Measurements from ENCODE around the gene PDCD1LG2. TPM values are rescaled to one million over a fixed set of nuclear protein-coding genes. Genes with fewer than 3 reads are reported as not detected.

Gene PDCD1LG2
- total RNA-seq, 2 donors from 2014 or later = 2.2 to 2.9 TPM

DNA sequence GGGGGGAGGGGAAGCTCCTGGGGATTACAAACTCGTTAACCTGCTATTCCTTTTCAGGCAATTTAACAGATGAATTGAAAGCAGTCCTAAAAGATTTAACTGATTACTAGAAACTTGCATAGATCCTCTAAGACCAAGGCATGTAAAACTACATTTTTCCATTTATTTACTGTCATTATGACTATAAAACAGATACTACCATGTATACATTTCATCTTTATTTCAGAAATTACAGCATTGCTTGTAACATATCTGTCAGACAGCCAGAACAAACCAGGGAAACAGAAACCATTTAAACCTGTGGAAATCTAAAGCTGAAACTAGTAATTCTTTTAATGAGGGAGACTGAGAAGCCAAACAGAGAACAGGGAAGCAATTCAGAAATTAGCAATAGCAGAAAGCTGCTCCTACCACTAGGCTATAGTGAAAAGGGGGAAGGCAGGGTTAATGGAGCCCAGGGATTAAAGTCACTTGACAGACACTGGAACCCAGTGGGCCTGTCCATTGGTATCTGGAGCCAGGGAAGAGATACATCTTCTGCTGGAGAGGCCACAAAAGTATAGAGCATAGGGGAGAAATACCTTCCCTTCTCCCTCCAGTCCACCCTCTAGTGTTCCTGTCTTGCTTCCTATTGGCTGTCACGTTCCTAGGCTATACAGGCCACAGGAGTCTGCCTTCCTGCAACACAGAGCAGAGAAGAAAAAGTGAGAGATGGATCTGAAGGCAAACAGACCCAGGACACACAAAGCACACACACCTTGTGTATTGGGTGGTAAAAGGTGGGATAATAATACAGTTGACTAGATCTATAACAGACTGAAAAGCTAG, 33.8 kb downstream of the PDCD1LG2 start:
- H3K27ac ChIP-seq = no peak overlapping the region
- no peak overlapping the region for H3K4me3 ChIP-seq
- DNase-seq (ENCODE audit: low spot score) = no peak
- no peaks in the 10 kb centered on the region for H3K27me3 ChIP-seq
- H3K4me1 ChIP-seq = no peaks in the 10 kb centered on the region
- TF ChIP-seq, protein P1, sequence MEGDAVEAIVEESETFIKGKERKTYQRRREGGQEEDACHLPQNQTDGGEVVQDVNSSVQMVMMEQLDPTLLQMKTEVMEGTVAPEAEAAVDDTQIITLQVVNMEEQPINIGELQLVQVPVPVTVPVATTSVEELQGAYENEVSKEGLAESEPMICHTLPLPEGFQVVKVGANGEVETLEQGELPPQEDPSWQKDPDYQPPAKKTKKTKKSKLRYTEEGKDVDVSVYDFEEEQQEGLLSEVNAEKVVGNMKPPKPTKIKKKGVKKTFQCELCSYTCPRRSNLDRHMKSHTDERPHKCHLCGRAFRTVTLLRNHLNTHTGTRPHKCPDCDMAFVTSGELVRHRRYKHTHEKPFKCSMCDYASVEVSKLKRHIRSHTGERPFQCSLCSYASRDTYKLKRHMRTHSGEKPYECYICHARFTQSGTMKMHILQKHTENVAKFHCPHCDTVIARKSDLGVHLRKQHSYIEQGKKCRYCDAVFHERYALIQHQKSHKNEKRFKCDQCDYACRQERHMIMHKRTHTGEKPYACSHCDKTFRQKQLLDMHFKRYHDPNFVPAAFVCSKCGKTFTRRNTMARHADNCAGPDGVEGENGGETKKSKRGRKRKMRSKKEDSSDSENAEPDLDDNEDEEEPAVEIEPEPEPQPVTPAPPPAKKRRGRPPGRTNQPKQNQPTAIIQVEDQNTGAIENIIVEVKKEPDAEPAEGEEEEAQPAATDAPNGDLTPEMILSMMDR (IDR thresholded peaks at IDR 0.05) = no peak
- H3K9me3 ChIP-seq = no peaks in the 10 kb centered on the region
- no peaks in the 10 kb centered on the region for H3K36me3 ChIP-seq

GRCh38 chr9:5549658-5550650, 39.6 kb downstream of the PDCD1LG2 start:
- Histone ChIP-seq H3K36me3 (no peaks in the 10 kb centered on the region), H3K27ac (no peak overlapping the region), H3K9me3 (no peaks in the 10 kb centered on the region), H3K4me1 (peaks cover 0 to 9% of the 10 kb centered on the region in 2 donors), H3K27me3 (no peaks in the 10 kb centered on the region), H3K4me3 (no peak overlapping the region)
- TF ChIP-seq, protein P1 (IDR thresholded peaks at IDR 0.05) = no peak
- no peak for DNase-seq (ENCODE audit: low spot score)

DNA sequence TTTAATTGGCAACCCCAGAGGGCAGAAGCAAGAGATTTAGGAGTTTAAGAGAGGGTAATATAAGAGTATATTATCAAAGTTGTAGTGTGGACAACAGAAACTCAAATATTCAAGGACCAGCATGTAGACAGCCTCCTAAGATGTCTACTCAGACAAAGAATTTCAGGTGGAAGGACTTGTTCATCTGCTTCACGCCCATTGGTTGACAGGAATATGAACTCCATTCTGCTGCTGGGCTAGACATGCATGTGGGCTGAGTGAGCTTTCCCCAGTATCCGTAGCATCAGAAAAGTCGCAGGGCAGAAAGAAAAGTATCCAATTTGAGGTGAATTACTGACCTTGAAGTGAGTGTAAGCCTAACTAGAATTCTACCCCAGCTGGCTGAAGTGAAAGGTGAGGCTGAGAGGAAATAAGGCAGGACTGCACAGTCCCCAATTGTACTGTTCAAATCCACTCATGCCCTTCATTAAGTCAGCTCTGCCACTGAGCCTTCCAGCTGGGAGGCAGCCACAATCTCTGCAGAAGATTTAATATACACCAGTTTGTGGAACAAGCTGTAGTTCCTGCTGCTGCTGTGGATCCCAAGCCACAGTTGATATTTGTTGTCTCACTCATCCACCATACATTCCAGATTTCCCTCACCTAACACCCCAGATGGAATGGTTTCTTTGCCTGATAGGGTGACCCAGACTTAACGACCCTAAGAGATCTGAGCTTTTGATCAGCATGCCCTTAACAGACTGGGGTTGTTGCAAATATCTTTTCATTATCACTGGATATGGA, 41.2 kb downstream of the PDCD1LG2 start:
- Histone ChIP-seq H3K27ac (no peak overlapping the region), H3K4me1 (peaks cover 0 to 9% of the 10 kb centered on the region in 2 donors), H3K9me3 (no peaks in the 10 kb centered on the region), H3K4me3 (no peak overlapping the region), H3K36me3 (no peaks in the 10 kb centered on the region), H3K27me3 (no peaks in the 10 kb centered on the region)
- DNase-seq (ENCODE audit: low spot score) = no peak
- TF ChIP-seq, protein P1 (IDR thresholded peaks at IDR 0.05) = no peak

DNA sequence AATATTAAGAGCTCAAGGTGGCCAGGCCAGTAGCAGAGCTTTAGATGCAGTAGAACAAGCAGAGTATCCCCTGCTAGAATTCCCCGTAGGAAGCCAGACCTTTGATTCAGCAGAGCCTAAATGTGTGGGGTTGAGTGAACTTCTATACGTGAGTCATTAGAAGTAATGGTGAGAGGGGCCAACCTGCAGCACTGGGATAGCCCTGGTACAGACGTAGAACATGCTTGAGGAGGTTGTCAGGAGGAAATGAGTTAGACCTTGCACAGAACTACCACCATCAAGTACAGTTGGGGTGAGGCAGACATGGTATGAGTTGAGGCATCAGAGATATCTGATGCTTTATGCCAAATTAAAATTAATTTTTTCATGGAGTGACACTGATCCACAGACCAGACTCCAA, 42.0 kb downstream of the PDCD1LG2 start:
- H3K36me3 ChIP-seq = no peaks in the 10 kb centered on the region
- no peaks in the 10 kb centered on the region for H3K9me3 ChIP-seq
- TF ChIP-seq, protein P1 (IDR thresholded peaks at IDR 0.05) = no peak
- H3K27me3 ChIP-seq = no peaks in the 10 kb centered on the region
- peaks cover 0 to 12% of the 10 kb centered on the region in 2 donors for H3K4me1 ChIP-seq
- no peak for DNase-seq (ENCODE audit: low spot score)
- H3K27ac ChIP-seq = no peak overlapping the region
- no peak overlapping the region for H3K4me3 ChIP-seq

DNA sequence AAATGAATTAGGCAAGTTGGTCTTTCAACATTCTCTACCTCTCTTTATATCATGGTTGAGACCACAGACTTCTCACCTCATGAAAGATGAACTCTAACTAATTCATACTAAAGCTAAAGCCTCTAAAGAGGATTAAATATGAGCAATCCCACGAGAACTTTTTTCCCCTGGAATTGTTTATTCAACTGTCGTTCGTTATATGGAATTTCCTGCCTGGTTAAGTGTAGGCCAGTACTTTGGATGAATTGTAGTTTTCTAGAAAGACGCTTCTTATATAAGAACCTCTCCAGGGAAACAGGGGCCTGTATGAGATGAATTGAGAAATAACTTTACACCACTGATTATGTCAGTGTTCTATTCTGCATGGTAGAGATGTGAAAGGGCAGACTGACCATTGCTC, 42.9 kb downstream of the PDCD1LG2 start:
- no peaks in the 10 kb centered on the region for H3K9me3 ChIP-seq
- no peak overlapping the region for H3K4me3 ChIP-seq
- DNase-seq (ENCODE audit: low spot score) = no peak
- peaks cover 0 to 22% of the 10 kb centered on the region in 2 donors for H3K4me1 ChIP-seq
- H3K36me3 ChIP-seq = no peaks in the 10 kb centered on the region
- H3K27me3 ChIP-seq = no peaks in the 10 kb centered on the region
- H3K27ac ChIP-seq = no peak overlapping the region
- TF ChIP-seq, protein P1 (IDR thresholded peaks at IDR 0.05) = no peak
